HG03442 (cell line): ENCODE measurements around the gene EFNA2.
A peak's percentile ranks its signal among the peaks of the same experiment; 100 is the strongest.

Source experiments
- ATAC-seq: cut with Tn5 transposase; IDR thresholded peaks from one replicate; pipeline ENCODE4 v1.9.1; 2021; ENCODE audit warnings: mild to moderate bottlenecking, moderate library complexity; ENCODE audit not compliant: unreplicated experiment

Gene EFNA2

GRCh38 chr19:1259876-1260748, 25.6 kb upstream of the EFNA2 start:
- ATAC-seq: peak; percentile 6

- peak; percentile 52 for ATAC-seq
These were observed 24.7 kb upstream of the EFNA2 start for GRCh38 chr19:1260749-1261537.

DNA sequence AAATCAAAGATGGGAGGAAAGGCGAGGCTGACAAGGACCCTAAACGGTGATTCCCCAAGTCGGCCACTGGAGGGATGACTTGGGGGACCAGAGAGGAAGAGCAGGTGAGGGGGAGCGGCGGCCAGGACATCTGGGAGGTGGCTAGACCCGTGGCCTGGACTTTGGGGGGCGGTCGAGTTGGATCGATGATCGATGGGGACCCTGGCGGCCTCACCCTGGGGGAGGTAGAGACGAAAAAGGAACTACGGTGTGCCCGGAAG, 24.2 kb upstream of the EFNA2 start:
- ATAC-seq: no peak

GRCh38 chr19:1261798-1262622, 23.7 kb upstream of the EFNA2 start:
- ATAC-seq: no peak

DNA sequence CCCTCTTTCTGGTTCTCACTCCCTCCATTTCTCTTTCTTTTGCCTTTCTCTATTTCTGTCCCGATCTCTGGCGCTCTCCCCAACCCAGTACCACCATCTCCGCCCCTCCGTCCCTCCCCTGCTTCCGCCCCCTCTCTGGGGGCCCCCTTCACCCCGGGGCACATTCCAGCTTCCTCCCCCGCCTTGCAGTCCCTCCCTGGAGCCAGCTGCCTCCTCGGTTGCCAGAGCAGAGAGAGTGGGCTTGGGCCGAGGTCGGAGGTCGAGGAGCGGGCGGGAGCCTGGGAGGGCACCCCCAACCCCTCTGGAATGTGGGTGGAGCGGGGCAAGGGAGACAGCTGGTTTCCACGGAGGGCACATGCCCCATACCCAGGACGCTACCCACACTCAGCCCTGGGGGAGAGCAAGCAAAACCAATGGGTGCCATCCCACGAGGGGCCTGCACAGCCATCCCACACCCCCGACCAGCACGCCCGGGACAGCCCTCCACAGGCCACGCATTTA, 23.0 kb upstream of the EFNA2 start:
- ATAC-seq: no peak

DNA sequence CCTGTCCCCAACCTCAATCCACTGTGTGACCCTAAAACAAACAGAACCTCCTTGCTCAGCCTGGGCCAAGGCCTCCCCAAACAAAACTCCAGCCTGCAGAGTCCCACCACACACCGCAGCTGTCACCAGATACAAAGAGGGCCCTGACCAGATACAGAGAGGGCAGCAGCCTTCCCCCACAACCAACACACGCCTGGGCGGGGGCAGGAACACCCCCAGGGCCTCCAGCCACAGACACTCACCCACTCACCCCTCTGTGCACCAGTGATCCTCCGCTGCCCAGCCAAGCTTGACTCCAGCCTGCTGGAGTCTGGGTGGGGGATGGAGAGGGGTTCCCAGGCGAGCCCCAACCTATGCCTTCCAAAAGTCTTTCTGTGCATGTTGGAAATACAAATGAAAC, 22.5 kb upstream of the EFNA2 start:
- no peak for ATAC-seq

GRCh38 chr19:1264801-1265614, 20.7 kb upstream of the EFNA2 start:
- no peak for ATAC-seq

GRCh38 chr19:1265615-1266128, 20.0 kb upstream of the EFNA2 start:
- no peak for ATAC-seq

DNA sequence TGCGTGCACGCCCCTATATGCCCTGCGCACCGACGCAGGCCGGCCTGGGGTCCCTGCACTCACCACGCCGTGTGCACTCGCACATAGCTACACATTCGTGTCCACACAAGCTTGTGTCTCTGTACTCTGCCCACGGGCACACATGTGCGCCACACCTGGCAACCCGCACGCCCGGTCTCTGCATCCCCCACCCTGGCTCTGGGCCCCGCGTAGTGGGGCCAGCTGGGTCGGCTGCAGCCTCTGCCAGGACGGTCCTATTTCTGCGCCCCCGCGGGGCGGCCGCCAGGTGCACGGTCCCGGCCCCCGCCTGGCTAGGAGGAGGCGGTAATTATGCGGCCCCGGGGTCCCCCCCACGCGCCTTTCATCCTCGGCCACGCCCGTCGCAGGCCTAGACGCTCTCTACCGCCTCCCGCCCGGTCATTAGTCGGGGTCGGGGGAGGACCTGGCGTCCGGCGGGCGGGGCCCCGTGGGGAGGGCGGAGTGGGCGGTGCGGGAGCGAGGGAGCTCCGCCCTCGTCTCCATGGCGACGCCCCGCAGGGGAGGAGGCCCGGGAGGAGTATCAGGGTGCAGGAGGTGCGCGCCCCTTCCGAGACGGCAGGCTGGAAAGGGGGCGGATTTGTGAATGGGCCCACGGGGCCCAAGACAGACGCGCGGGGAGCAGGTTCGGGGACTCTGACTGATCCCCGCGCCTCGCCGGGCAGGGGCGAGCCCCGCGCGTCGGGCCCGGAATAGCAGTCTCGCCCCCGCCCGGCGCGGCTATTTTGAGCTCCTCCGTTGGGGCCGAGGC, 19.4 kb upstream of the EFNA2 start:
- peak; percentile 28 for ATAC-seq

- peak; percentile 6 for ATAC-seq
These were observed 18.7 kb upstream of the EFNA2 start for GRCh38 chr19:1266916-1267476.

DNA sequence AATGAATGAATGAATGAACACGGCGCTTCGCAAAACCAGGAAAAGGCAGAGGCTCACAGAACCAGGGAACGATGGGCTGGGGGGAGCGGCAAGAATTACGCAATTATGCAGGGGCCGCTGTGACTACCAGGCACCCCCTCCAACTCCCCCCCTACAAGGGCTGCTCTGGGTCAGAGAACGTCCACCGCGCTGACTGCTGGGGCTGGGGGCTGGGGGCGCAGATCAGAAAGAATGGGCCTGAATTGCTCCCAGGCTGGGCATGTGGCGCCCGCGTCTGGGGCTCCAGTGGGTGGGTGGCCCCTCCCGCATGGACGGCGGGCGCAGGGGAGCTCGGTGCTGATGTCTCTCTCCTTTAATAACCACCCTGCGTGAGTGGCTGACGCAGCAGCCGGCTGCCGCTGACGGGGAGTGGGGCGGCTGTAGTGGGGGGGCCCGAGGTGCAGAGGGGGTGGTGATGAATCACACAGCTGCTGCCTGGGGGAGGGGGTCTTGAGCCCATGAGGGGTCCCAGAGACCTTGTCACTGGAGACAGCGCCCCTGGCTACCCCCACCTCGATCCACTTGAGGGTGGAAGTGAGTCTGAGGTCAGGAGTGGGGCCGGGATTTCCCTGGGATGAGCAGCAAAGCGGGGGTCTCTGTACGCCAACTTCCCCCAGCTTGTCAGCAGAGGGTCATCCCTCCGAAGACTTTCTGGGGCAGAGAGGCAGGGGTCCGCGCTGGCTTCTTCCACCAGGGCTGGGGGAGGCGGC, 18.0 kb upstream of the EFNA2 start:
- no peak for ATAC-seq

DNA sequence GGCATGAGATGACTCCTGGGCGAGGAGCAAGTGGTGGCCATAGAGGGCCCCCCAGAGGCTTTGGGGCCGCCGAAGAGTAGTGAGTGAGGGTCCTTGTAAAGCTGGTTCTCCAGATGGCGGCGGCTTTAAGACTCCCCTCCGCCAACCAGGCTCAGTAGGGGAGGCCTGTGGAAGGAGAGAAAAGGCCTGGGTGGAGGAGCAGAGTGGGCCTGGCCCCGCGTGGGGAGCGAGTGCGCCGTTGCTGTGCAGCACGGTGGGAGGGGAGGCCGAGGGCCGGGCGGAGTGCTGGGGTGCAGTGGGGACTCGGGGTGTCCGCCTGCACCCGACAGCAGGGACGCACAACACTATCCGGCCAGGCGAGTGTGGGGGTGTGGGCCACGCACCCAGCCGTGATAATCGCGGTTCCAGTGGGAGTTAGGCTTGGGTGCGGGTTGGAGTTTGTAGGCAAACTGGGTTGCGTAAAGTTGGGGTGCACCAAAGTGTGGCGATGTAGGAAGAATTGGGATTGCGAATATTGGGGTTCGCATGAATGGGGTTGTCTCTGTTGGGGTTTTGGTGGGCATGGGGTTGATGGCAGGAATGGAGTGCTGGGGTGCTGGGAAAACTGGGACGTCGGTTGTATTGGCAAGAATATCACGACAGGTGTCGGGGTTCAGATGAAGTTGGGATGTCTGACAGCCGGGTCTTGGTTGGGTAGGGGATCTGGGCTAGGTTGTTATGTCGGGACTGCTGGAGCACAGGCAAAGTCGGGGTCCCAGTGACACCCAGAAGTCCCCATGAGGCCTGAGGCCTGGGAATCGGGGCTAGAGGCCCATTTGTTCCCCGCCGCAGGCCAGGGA, 17.2 kb upstream of the EFNA2 start:
- ATAC-seq: no peak

DNA sequence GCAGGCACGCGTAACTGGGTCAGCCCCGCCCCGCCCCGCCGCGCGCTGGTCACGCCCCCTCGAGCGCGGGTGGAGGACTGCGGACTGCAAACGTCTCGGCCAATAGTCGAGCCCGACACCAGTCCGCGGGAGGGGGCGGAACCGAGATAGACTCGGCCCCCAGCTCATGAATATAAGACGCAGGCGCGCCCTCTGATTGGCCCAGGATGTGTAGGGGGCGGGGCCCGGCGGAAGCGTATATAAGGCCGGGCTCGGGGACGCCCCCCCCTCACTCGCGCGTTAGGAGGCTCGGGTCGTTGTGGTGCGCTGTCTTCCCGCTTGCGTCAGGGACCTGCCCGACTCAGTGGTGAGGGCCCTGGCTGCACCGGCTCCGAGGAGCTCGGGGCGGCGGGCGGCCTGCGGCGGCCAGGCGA, 16.6 kb upstream of the EFNA2 start, which contains the start of gene CIRBP:
CIRBP (plus strand) TSS at position 268 of the 413 bp plus-strand sequence. CDS start 1,602 bp downstream, outside the sequence.
- ATAC-seq: peak; percentile 58

DNA sequence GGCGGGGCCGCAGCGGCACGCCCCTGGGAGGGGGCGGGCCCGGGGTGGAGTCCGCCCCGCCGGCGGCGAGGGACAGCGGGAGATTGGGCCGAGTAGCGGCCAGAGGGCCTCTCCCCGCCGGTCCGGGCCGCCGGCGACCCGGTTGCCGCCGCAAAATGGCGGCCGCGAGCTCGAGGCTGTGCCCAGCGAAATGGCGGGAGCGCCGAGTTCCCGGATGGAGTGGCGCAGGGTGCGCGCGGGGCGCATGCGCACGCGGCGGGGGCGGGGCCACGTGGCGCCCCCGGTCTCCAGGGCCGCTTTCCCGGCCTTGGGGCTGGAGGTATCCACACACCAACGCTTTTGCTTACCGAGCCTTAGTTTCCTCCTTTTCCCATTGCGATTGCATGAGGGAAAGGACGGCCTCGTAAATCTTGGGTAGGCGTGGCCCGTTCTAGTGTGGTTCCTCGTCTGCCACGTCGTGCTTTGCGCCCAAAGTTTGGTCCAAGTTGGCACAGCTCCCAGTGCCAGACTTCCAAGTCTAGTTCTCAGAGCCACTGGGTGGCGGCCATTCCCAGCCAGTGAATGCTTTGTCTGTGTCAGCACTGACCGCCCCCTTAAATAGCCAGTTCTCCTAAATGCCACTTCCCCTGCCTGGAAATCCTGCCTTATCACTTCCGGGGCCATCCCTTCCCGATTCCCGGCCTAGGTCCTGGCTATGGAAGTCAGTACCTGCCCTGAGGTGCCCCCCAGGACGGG, 16.0 kb upstream of the EFNA2 start:
- peak; percentile 20 for ATAC-seq

- no peak for ATAC-seq
These were observed 15.3 kb upstream of the EFNA2 start for GRCh38 chr19:1270213-1270853.

DNA sequence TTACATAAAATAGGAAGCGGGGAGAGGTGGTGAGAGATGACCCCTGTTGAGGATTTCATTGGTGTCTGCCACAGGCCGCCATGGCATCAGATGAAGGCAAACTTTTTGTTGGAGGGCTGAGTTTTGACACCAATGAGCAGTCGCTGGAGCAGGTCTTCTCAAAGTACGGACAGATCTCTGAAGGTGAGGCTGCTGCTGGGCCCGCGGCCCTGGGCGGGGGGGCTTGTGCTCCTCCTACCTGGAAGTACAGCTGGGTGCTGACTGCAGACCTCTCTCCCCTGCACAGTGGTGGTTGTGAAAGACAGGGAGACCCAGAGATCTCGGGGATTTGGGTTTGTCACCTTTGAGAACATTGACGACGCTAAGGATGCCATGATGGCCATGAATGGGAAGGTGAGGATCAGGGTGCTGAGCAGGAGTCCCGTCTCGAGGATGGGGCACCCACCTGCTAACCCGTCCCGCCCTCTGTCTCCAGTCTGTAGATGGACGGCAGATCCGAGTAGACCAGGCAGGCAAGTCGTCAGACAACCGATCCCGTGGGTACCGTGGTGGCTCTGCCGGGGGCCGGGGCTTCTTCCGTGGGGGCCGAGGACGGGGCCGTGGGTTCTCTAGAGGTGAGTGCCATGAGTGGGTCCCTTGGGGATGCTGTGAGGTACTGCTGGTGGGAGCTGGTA, 14.7 kb upstream of the EFNA2 start:
- no peak for ATAC-seq
